Smooth muscle cell (in vitro differentiated cells): ENCODE data around the gene OTOG. TPM values are rescaled to one million over a fixed set of nuclear protein-coding genes. Genes with fewer than 3 reads are reported as not detected.

Experiments used
- DNase-seq: peaks from one replicate; lab custom pipeline; 2025; ENCODE audit not compliant: unreplicated experiment; lab: John Stamatoyannopoulos, UW
- H2AFZ ChIP-seq: fragments of 200-600 bp; sonication (generic); 2 replicates; pipeline ENCODE4 v1.6.0; 2016; ENCODE audit warnings: antibody characterized with exemption, low read depth, mild to moderate bottlenecking
- H3F3A ChIP-seq: fragments of 200-600 bp; sonication (generic); 2 replicates; pipeline ENCODE4 v1.6.0; 2017; ENCODE audit warnings: antibody characterized with exemption, low read depth
- H3K27ac ChIP-seq: fragments of 200-600 bp; sonication (generic); 2 replicates; pipeline ENCODE4 v1.5.1; 2016; ENCODE audit warnings: low read depth, mild to moderate bottlenecking
- H3K27me3 ChIP-seq: fragments of 200-600 bp; sonication (generic); 2 replicates; pipeline ENCODE4 v1.6.1; 2016; ENCODE audit warnings: low read depth, mild to moderate bottlenecking
- H3K36me3 ChIP-seq: fragments of 200-600 bp; sonication (generic); 2 replicates; pipeline ENCODE4 v1.5.1; 2016; ENCODE audit warnings: low read depth
- H3K4me1 ChIP-seq: fragments of 200-600 bp; sonication (generic); 2 replicates; pipeline ENCODE4 v1.5.1; 2016; ENCODE audit warnings: low read depth
- H3K4me2 ChIP-seq: fragments of 200-600 bp; sonication (generic); 2 replicates; pipeline ENCODE4 v1.6.0; 2016; ENCODE audit warnings: mild to moderate bottlenecking
- H3K4me3 ChIP-seq: fragments of 200-600 bp; sonication (generic); 2 replicates; pipeline ENCODE4 v1.5.1; 2016; ENCODE audit warnings: mild to moderate bottlenecking
- H3K79me2 ChIP-seq: fragments of 200-600 bp; sonication (generic); 2 replicates; pipeline ENCODE4 v1.6.0; 2016; ENCODE audit warnings: low read depth, mild to moderate bottlenecking
- H3K9ac ChIP-seq: fragments of 200-600 bp; sonication (generic); 2 replicates; pipeline ENCODE4 v1.6.0; 2016; ENCODE audit warnings: low read depth
- H3K9me3 ChIP-seq: fragments of 200-600 bp; sonication (generic); replicated peaks from 2 replicates; pipeline ENCODE4 v1.5.1; 2016; ENCODE audit warnings: low read depth
- H4K20me1 ChIP-seq: fragments of 200-600 bp; sonication (generic); 2 replicates; pipeline ENCODE4 v1.6.0; 2016; ENCODE audit warnings: low read depth
- CTCF ChIP-seq: fragments of 200-600 bp; sonication (generic); IDR thresholded peaks from 2 replicates; pipeline ENCODE4 v1.5.1; 2017; ENCODE audit warnings: borderline replicate concordance, mild to moderate bottlenecking, antibody characterized with exemption; ENCODE audit not compliant: insufficient read depth, poor library complexity, severe bottlenecking
- WGBS: methylation state at CpG from one replicate; pipeline ENCODE4 v1.1.7; 2016; ENCODE audit warnings: low lambda C conversion rate; 5-methylcytosine and 5-hydroxymethylcytosine counted together
- polyA plus RNA-seq: library from polyadenylated mRNA; unstranded; fragments of >200 nt; fragmentation: Nextera tagmentation; extraction: Ambion mirVana; gene quantifications from 2 replicates; pipeline ENCODE4 v1.2.1, GENCODE V29; 2016
- total RNA-seq: library from RNA; depleted of rRNA; stranded (reverse); fragments of >200 nt; gene quantifications from 2 replicates; pipeline ENCODE4 v1.2.3, GENCODE V29; 2014

OTOG gene
- total and polyA plus RNA-seq, 2 experiments from 2014 or later, result not detected

- Histone ChIP-seq H3K9ac (no peak overlapping the region), H3F3A (no peaks in the 10 kb centered on the region), H3K4me3 (no peak overlapping the region), H3K79me2 (no peaks in the 10 kb centered on the region), H3K27ac (no peak overlapping the region), H3K36me3 (no peaks in the 10 kb centered on the region), H3K27me3 (peaks cover 19% of the 10 kb centered on the region), H3K9me3 (no peaks in the 10 kb centered on the region), H2AFZ (no peak overlapping the region), H3K4me2 (no peak overlapping the region), H4K20me1 (no peaks in the 10 kb centered on the region), H3K4me1 (peaks cover 7% of the 10 kb centered on the region)
- WGBS, result 78% methylated on average over 10 of the region's 10 CpGs
- DNase-seq, result no peak
- TF ChIP-seq CTCF, result no peak
These were observed 17.2 kb upstream of the OTOG start for GRCh38 chr11:17529844-17530185.

GRCh38 chr11:17531071-17531600 is 15.9 kb upstream of the OTOG start:
- Histone ChIP-seq H3K79me2 (no peaks in the 10 kb centered on the region), H3K4me1 (peaks cover 7% of the 10 kb centered on the region), H3K27me3 (peaks cover 28% of the 10 kb centered on the region), H3K9ac (no peak overlapping the region), H3K36me3 (no peaks in the 10 kb centered on the region), H3F3A (no peaks in the 10 kb centered on the region), H3K4me3 (no peak overlapping the region), H4K20me1 (no peaks in the 10 kb centered on the region), H3K27ac (no peak overlapping the region), H3K4me2 (no peak overlapping the region), H3K9me3 (no peaks in the 10 kb centered on the region), H2AFZ (no peak overlapping the region)
- no peak for DNase-seq
- 90% methylated on average over 21 of the region's 22 CpGs for WGBS
- no peak for TF ChIP-seq CTCF

GRCh38 chr11:17531636-17532113 is 15.4 kb upstream of the OTOG start:
- H3K27me3 ChIP-seq, result peaks cover 32% of the 10 kb centered on the region
- no peaks in the 10 kb centered on the region for H3K36me3 ChIP-seq
- no peak overlapping the region for H3K9ac ChIP-seq
- no peak for DNase-seq
- H3K9me3 ChIP-seq, result no peaks in the 10 kb centered on the region
- no peak overlapping the region for H3K27ac ChIP-seq
- H4K20me1 ChIP-seq, result no peaks in the 10 kb centered on the region
- TF ChIP-seq CTCF, result no peak
- H3K79me2 ChIP-seq, result no peaks in the 10 kb centered on the region
- no peak overlapping the region for H3K4me3 ChIP-seq
- H3F3A ChIP-seq, result no peaks in the 10 kb centered on the region
- 29% methylated on average over 6 of the region's 6 CpGs for WGBS
- no peak overlapping the region for H2AFZ ChIP-seq
- H3K4me2 ChIP-seq, result no peak overlapping the region
- H3K4me1 ChIP-seq, result peaks cover 7% of the 10 kb centered on the region

- Histone ChIP-seq H3K4me1 (peaks cover 7% of the 10 kb centered on the region), H3K27me3 (peaks cover 41% of the 10 kb centered on the region), H3K9me3 (no peaks in the 10 kb centered on the region), H3K36me3 (no peaks in the 10 kb centered on the region), H3K27ac (no peak overlapping the region), H4K20me1 (no peaks in the 10 kb centered on the region), H2AFZ (no peak overlapping the region), H3K79me2 (no peaks in the 10 kb centered on the region), H3K4me2 (no peak overlapping the region), H3F3A (no peaks in the 10 kb centered on the region), H3K4me3 (no peak overlapping the region), H3K9ac (no peak overlapping the region)
- no peak for TF ChIP-seq CTCF
- no peak for DNase-seq
- 91% methylated on average over 2 of the region's 2 CpGs for WGBS
These were observed 14.3 kb upstream of the OTOG start for GRCh38 chr11:17532784-17533183.
